GM18861 (cell line): ENCODE measurements around the gene EXOSC5.
A peak's percentile ranks its signal among the peaks of the same experiment; 100 is the strongest.
"Not testable (repeated sequence)": the region's sequence is repeated elsewhere in the genome, so short reads cannot be mapped to it uniquely, and the experiment has no call there.

Experiments
- ATAC-seq: cut with Tn5 transposase; IDR thresholded peaks from one replicate; pipeline ENCODE4 v1.9.1; 2021; ENCODE audit not compliant: unreplicated experiment

Gene EXOSC5

DNA sequence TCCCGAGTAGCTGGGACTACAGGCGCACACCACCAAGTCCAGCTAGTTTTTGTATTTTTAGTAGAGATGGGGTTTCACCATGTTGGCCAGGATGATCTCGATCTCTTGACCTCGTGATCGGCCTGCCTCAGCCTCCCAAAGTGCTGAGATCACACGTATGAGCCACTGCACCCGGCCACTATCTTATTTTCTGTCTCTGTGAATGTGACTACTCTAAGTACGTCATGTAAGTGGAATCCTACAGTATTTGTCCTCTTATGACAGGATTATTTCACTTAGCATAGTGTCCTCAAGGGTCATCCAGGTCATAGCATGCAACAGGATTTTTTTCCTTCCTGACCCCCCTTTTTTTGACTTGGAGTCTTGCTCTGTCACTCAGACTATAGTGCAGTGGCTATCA is 25.6 kb downstream of the EXOSC5 start:
- ATAC-seq = no peak

DNA sequence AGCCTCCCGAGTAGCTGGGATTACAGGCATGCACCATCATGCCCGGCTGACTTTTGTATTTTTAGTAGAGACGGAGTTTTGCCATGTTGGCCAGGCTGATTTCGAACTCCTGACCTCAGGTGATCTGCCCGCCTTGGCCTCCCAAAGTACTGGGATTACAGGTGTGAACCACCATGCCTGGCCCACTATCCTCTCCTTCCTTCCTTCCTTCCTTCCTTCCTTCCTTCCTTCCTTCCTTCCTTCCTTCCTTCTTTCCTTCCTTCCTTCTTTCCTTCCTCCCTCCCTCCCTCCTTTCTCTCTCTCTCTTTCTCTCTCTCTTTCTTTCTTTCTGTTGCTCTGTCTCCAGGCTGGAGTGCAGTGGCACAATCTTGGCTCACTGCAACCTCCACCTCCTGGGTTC is 26.0 kb downstream of the EXOSC5 start:
- not testable (repeated sequence) for ATAC-seq

DNA sequence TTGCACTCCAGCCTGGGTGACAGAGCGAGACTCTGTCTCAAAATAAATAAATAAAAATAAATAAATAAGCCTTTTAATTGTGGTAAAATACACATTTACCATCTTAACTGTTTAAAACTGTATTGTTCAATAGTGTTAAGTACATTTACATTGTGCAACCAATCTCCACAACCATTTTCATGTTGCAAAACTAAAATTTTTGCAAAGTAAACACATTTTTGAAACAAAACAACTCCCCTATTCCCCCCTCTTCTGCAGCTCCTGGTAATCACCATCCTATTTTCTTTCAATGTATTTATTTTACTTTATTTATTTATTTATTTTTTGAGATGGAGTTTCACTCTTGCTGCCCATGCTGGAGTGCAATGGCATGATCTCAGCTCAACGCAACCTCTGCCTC is 27.4 kb downstream of the EXOSC5 start:
- no peak for ATAC-seq

DNA sequence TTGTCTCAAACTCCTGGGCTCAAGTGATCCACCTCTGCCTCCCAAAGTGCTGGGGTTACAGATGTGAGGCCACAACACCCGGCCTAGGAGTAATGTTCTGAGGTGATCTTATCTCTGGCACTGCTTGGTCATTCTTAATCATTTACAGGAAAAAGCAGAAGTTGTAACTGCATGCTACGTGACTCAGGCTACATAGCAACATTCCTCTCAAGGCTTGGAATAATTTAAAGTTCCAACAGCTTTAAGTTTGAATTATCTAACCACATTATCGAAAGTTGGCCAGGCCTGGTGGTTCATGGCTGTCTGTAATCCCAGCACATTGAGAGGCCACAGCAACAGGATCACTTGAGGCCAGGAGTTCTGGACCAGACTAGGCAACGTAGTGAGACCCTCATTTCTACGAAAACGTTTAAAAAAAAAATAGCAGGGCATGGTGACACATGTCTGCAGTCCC is 29.3 kb downstream of the EXOSC5 start:
- peak; percentile 51 for ATAC-seq

DNA sequence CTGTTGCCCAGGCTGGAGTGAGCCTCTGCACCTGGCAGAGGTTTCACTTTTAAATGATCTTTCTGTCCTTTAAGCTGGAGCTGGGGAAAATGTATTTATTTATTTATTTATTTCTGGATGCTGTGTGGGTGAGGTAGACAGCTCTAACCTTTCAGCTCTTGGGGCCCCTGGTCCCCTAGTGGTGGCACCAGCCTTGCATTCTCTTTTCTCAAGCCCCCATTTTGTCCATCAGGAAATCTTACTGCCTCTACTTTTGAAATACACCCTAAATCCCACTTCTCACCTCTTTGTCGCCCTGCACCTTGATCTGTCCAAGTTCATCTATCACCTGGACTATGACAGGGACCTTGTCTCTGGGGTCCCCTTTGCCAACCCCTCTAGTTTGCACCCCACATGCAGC is 31.1 kb downstream of the EXOSC5 start:
- no peak for ATAC-seq

DNA sequence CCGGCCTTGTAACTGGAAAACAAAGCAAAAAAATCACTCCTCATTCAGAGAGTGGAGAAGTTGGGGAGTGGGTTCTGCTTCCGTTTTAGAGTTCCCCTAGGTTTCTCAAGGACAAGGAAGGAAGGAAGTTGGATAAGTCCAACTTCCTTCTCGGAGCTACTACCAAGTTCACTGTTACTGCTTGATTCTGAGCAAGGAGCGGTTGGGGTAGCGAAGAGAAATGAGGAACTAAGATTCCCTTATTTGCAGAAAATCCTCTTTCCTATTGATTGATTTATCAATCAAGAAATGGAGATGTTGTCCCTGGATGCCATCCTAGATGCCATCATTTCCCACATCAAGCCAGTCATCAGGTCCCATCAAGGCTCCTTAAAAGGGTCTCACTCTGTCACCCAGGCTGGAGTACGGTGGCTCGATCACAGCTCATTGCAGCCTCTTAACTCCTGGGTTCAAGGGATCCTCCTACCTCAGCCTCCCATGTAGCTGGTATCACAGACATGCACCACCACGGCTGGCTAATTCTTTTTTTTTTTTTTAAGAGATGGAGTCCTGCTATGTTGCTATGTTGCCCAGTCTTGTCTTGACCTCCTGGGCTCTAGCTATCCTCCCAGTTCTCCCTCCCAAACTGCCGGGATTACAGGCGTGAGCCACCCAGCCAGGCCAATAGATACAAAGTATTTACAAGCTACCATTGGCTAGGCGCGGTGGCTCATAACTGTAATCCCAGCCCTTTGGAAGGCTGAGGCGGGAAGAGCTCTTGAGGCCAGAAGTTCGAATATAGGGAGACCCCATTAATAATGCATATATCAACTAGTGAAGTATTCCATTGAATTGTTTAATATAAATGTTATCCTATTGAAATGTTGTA is 32.4 kb downstream of the EXOSC5 start:
- ATAC-seq = no peak

DNA sequence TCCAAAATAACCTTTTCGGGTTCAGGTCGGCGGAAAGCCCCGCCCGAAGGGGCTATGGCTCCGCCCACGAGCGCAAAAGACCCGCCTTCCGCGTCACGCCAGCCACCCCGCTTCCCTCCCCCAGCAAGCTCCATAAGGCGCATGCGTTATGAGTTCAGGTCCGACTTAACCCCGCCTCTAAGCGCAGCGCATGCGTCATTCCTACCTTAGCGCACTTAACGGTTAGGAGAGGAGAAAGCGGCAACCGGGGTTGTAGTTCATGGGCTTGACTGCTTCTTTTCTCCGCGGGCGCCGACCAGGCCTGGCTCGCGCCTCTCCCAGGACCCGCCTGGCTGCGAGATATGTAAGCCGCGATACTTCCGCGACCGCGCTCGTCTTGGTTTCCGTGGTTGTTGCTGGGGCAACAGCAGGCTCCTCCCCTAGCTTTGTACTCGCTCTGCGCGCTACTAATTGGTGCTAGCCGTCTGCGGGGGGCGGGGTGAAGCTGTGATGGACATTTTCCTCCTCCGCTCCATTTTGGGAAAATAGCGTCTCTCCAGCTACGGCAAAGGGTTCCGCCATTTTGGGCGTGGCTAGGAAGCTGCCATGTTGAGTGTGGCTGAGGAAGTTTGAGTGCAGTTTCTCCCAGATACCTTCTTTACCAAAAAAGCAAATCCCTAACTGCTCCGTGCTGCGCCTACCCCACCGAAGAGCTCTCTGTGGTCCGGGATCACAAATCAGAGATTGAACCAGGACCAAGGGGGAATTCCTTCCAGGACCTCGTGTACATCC is 33.2 kb downstream of the EXOSC5 start, which contains the start of gene B9D2:
Gene B9D2 (minus strand): TSS at position 397 of the 771 bp plus-strand sequence. CDS start 630 bp downstream, outside the sequence.
- peak; percentile 55 for ATAC-seq

DNA sequence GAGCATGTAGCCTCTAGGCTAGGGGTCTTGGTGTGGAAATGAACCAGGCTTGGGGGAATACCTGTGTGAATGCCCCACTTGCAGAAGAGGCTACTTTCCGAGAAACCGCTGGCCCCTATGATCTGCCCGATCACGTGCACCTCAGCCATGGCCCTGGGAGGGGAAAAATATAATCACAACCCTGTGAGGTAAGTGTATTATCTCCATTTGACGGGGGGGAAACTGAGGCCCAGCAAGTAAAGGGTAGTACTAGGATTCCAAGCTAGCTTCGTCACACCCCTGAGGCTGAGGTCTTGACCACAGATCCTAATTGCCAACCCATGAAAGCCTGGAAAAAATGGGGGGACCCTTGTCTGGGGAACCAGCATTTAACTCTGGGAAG is 33.8 kb downstream of the EXOSC5 start:
- no peak for ATAC-seq

DNA sequence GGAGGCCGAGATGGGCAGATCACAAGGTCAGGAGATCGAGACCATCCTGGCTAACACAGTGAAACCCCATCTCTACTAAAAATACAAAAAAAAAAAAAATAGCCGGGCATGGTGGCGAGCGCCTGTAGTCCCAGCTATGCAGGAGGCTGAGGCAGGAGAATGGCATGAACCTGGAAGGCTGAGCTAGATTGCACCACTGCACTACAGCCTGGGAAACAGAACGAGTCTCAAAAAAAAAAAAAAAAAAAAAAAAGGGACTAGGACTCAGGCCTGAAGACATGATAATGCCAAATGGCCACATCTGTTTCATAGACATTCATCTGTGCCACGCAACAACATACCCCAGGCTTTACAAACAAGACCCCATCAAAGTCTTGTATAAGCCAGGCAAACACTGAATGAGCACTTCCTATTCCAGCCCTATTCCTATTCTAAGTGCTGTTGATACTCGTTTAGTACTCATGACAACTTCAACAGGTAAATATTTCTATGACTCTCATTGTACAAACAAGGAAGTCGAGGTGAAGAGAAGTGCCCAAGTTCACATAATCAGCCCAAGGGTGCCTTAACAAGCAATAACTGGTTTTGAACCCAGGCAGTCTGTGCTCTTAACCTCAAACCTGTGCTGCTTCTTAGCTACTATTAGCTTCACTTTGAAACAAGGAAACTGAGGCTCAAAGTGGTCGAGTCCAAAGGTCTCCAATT is 34.9 kb downstream of the EXOSC5 start:
- no peak for ATAC-seq

DNA sequence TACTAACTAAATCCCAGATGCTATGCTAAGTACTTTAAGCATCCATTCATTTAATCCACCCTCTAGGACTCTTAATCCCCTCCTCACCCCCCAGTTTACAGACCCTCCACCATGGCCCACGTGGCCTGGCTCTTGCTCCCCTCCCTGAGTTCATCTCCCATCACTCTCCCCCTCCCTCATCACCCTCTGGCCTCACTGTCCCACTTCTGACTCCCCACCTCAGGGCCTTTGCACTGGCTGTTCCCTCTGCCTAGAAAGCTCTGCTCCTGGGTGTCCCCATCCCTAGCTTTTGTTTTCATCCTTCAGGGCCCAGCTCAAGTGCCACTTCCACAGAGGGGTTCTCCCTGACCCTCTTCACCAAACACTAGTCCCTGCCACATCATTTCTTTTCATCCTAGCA is 37.4 kb downstream of the EXOSC5 start:
- ATAC-seq = no peak

DNA sequence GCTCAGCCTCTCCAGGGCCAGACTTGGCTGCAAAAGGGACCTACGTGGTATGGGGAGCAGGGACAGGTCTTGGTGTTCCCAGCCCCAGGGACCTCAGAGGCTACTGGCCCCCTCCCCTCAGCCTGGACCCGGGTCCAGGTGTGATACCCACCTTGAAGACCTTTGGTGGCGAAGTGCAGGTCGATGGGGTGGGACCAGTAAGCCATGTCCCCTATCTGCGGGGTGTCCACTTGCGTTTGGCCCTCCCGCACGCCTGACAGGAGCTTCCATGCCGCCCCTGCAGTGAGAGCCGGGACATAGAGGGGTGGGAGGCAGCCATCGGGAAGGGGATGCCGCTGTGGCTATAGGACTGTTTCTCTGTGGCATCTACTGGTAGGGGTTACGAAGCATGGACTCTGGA is 39.4 kb downstream of the EXOSC5 start:
- no peak for ATAC-seq

DNA sequence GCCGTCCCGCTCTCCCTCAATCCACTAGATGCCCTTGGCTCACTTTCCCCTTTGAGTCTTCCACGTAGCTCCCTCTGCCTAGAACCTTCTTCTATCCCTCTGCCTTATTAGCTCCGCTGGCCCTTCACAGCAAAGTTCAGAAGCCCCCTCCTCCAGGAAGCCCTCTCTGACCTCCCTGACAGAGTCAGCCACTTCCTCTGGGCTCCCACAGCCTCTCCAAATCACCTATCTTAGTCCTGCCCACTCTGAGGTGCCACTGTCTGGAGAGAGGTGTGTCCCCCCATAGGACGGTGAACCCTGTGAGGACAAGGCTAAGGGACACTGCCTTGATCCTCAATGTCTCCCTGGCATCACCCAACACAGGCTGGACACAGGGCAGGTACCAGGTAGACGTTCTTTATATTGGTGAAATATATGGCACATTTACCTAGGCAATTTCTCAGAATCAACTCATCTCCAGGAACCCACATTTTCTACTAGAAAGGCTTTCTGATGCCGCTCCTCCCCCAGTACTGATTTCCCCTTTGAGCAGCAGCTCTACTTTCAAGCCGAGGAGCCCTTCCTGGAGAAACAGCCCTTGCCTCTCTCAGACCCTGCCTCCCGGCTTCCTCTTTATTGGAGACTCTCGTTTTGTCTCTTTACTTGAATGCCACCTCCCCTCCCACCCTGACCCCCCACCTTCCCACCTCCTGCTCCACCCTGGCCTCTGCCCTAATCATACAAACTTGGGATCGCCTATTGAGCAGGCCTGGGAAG is 40.0 kb downstream of the EXOSC5 start:
- no peak for ATAC-seq

DNA sequence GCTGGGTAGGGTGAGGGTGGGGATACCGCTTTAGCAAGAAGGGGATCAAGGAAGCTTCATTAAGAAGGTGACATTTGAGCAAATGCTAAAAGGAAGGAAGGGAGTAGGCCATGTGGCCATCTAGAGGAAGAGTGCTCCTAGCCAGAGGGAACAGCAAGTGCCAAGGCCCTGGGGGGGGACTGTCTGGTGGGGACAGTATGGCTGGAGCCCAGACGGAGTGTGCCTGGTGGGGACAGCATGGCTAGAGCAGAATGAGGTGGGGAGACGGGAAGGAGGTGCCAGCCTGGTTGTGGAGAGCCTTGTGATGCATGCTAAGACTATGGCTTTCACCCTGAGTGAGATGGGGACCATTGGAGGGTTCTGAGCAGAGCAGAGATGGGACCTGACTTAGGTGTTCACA is 41.4 kb downstream of the EXOSC5 start:
- no peak for ATAC-seq

DNA sequence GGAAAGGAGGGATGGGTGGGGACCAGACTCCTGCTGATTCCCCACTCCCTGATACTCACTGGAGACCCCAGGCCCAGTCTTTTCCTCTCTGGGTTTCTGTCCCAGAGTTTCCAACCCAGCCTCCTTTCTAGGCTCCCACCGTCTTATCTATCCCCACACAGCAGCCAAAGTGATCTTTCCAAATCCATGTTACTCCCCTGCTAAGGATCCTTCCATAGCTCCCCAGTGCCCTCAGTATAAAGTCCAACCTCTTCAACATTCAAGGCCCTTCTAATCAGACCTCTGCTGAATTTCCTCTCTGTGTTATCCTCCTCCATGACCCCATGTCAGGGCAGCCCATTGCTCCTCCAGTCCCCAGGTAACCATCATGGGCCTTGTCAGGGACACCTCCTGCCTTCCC is 42.1 kb downstream of the EXOSC5 start:
- no peak for ATAC-seq

DNA sequence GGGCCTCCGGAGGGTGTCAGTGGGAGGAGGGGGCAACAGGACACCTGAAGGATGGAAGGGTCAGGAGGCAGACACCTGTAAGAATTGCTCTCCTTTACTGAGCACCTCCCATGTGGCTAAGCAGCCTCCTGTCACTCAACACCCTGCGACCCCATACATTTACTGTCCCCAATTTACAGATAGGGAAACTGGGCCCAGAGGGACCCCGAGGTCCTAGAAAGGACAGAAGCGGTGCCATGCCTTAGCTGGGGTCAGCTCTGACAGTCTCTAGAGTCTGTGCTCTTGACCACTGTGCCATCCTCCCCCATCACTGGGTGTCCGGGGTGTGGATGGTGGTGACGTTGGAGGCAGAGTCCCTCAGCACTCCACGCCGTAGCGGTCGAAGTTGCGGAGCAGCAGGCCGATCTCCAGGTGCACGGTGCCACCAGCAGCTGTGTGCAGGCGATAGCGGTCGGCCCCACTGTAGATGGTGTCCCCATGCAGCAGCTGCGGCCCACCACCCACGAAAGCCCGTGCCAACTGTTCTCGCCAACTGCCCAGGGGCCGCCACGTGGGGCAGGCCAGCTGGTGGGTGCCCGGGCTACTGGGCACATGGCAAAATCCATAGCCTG is 42.7 kb downstream of the EXOSC5 start:
- ATAC-seq = no peak

DNA sequence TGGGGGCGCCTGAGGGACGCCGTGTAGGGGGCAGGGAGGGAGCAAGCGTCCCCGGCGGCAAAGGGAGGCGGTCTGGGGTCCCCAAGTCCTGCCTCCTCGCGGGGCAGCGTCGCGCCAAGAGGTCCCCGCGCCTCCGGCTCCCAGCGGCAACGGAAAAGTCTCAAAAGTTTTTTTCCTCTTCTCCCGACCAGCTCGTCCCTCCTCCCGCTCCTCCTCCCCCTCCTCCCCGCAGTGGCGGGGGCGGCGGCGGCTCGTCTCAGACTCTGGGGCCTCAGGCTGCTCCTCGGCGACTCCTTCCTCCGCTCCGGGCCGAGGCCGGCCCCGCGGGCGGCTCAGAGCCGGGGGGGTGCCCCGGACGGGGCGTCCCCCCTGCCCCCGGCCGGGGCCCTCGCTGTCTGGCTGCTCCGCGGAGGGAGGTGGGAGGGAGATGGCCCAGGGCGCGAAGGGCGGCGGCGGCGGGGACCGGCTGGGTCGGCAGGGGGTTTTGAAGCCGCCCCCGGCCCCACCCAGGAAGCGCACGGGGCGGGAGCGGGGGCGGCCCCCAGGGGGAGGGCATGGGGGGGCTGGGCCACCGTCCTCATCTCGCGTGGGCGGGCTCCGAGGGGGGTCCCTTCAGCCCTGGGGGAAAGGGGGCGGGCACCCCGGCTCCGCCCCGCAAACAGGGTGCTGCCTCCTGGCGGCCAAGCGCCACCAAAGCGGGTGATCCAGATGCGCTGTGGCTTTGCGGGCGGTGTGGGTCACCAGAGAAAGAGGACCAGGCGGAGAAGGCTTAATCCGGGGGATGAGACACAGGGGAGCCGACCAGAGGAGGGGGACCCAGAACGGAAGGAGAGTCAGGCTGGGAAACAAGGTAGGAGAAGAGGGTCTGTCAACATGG is 43.5 kb downstream of the EXOSC5 start, which contains the start of gene TGFB1:
Gene TGFB1 (minus strand): TSS at position 457 of the 877 bp plus-strand sequence. CDS start 878 bp downstream, outside the sequence.
- ATAC-seq = peak; percentile 36

DNA sequence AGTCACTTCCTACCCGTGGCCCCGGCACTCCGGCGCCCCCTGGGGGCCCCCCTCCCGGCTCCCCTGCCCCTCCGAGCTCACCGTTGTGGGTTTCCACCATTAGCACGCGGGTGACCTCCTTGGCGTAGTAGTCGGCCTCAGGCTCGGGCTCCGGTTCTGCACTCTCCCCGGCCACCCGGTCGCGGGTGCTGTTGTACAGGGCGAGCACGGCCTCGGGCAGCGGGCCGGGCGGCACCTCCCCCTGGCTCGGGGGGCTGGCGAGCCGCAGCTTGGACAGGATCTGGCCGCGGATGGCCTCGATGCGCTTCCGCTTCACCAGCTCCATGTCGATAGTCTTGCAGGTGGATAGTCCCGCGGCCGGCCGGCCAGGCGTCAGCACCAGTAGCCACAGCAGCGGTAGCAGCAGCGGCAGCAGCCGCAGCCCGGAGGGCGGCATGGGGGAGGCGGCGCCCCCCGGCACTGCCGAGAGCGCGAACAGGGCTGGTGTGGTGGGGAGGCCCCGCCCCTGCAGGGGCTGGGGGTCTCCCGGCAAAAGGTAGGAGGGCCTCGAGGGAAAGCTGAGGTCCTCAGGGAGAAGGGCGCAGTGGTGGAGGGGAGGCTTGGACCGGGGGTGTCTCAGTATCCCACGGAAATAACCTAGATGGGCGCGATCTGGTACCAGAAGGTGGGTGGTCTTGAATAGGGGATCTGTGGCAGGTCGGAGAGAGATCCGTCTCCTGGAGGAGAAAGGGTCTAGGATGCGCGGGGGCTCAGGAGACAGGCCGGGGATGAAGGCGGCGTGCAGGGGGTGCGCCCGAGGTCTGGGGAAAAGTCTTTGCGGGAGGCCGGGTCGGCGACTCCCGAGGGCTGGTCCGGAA is 44.3 kb downstream of the EXOSC5 start:
- no peak for ATAC-seq

DNA sequence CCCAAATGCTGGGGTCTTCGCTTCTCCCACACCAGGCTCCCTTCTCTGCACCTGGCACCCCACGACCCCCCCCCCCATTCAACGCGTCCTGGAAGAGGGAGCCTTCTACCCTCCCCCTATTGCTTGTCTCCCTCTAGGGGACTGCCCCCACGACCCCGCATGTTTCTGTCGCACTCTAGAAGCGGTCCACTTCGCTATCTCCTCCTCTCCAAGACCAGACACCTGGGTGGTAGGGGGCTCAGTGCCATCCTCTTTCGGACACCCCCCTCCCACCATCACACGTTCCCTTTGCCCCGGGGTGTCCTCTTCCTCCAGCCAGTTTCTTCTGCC is 44.9 kb downstream of the EXOSC5 start:
- no peak for ATAC-seq
